LNCaP clone FGC (cell line): ENCODE measurements around the gene RASA3.
"Not testable (repeated sequence)": the region's sequence is repeated elsewhere in the genome, so short reads cannot be mapped to it uniquely, and the experiment has no call there.

ENCODE experiments used
- DNase-seq: peaks from one replicate; pipeline ENCODE4 v3.0.0-alpha.2; 2011; ENCODE audit warnings: low read depth
- H3K4me3 ChIP-seq: 2 replicates; pipeline ENCODE4 v1.5.1; 2011; ENCODE audit warnings: mild to moderate bottlenecking, low read depth, low read length, control low read depth
- CTCF ChIP-seq: IDR thresholded peaks from 2 replicates; pipeline ENCODE4 v1.5.1; 2012; ENCODE audit warnings: mild to moderate bottlenecking; ENCODE audit not compliant: control insufficient read depth, insufficient read depth; ENCODE audit errors: extremely low read depth

RASA3 gene

GRCh38 chr13:114132419-114133121 is at the start of gene RASA3:
RASA3 (minus strand) TSS chr13:114132623; CDS start chr13:114132489, 134 bp downstream.
- no peak for TF ChIP-seq CTCF
- peak within 1 kb of the TSS; percentile 61 for H3K4me3 ChIP-seq
- no peak for DNase-seq

GRCh38 chr13:114179087-114179658 is 46.8 kb upstream of the RASA3 start, which contains the start of gene CFAP97D2:
CFAP97D2 (plus strand) TSS chr13:114179257; CDS start chr13:114179331, 74 bp downstream.
- TF ChIP-seq CTCF: no peak
- H3K4me3 ChIP-seq: no peak within 1 kb of the TSS
- DNase-seq: no peak

GRCh38 chr13:114177245-114178010 is 45.0 kb upstream of the RASA3 start:
- no peak for TF ChIP-seq CTCF
- H3K4me3 ChIP-seq: no peak overlapping the region
- DNase-seq: no peak

- H3K4me3 ChIP-seq, DNase-seq: not testable (repeated sequence)
These were observed 44.0 kb upstream of the RASA3 start for GRCh38 chr13:114176359-114176902.

GRCh38 chr13:114174529-114174961 is 42.1 kb upstream of the RASA3 start:
- no peak for TF ChIP-seq CTCF
- DNase-seq: no peak
- no peak overlapping the region for H3K4me3 ChIP-seq

GRCh38 chr13:114173745-114174144 is 41.3 kb upstream of the RASA3 start:
- TF ChIP-seq CTCF: no peak
- no peak for DNase-seq
- no peak overlapping the region for H3K4me3 ChIP-seq

- no peak for DNase-seq
- no peak overlapping the region for H3K4me3 ChIP-seq
- TF ChIP-seq CTCF: no peak
These were observed 40.8 kb upstream of the RASA3 start for GRCh38 chr13:114173272-114173671.
